Urothelium cell line (cell line): ENCODE measurements around the gene GREB1.

Experiments used
- DNase-seq: peaks from one replicate; pipeline ENCODE4 v3.0.0; 2011; ENCODE audit warnings: low spot score, mixed read lengths
- FAIRE-seq: peaks from 2 replicates; lab custom pipeline; 2011; peaks lifted over from hg19 to GRCh38; lab: Jason Lieb, UNC

Gene GREB1

GRCh38 chr2:11677136-11678055 lies 143.6 kb downstream of the GREB1 start:
- FAIRE-seq (no peak), DNase-seq (no peak)

- FAIRE-seq = no peak
- DNase-seq = no peak
Measured at GRCh38 chr2:11678306-11678960, 144.6 kb downstream of the GREB1 start.

GRCh38 chr2:11679016-11679415 lies 145.2 kb downstream of the GREB1 start:
- DNase-seq (no peak), FAIRE-seq (no peak)

GRCh38 chr2:11679486-11680181 lies 145.8 kb downstream of the GREB1 start:
- FAIRE-seq (no peak), DNase-seq (no peak)

- DNase-seq = no peak
- FAIRE-seq = no peak
Measured at GRCh38 chr2:11680182-11680900, 146.5 kb downstream of the GREB1 start.

GRCh38 chr2:11680901-11681721 lies 147.3 kb downstream of the GREB1 start:
- no peak for FAIRE-seq
- DNase-seq = no peak

GRCh38 chr2:11681722-11682589 lies 148.1 kb downstream of the GREB1 start:
- FAIRE-seq (peak; percentile 67), DNase-seq (peak; percentile 89)

GRCh38 chr2:11682590-11682915 lies 148.7 kb downstream of the GREB1 start:
- no peak for FAIRE-seq

GRCh38 chr2:11683476-11683875 lies 149.6 kb downstream of the GREB1 start:
- FAIRE-seq = no peak
- no peak for DNase-seq

More at GRCh38 chr2:11682590-11682915, 148.7 kb downstream of the GREB1 start:
- DNase-seq = no peak

- DNase-seq (no peak), FAIRE-seq (no peak)
Measured at GRCh38 chr2:11683966-11684365, 150.1 kb downstream of the GREB1 start.

GRCh38 chr2:11684894-11685460 lies 151.1 kb downstream of the GREB1 start:
- no peak for DNase-seq
- FAIRE-seq = no peak

- DNase-seq (no peak), FAIRE-seq (no peak)
Measured at GRCh38 chr2:11685906-11686470, 152.1 kb downstream of the GREB1 start.

GRCh38 chr2:11687736-11688135 lies 153.9 kb downstream of the GREB1 start:
- DNase-seq = no peak
- no peak for FAIRE-seq

GRCh38 chr2:11688222-11689069 lies 154.6 kb downstream of the GREB1 start:
- peak; percentile 93 for DNase-seq
- FAIRE-seq = no peak

GRCh38 chr2:11691076-11691660 lies 157.3 kb downstream of the GREB1 start:
- DNase-seq = no peak

More at GRCh38 chr2:11691076-11691660, 157.3 kb downstream of the GREB1 start:
- no peak for FAIRE-seq
